Measurements from ENCODE around the gene NKX6-1.

DNA sequence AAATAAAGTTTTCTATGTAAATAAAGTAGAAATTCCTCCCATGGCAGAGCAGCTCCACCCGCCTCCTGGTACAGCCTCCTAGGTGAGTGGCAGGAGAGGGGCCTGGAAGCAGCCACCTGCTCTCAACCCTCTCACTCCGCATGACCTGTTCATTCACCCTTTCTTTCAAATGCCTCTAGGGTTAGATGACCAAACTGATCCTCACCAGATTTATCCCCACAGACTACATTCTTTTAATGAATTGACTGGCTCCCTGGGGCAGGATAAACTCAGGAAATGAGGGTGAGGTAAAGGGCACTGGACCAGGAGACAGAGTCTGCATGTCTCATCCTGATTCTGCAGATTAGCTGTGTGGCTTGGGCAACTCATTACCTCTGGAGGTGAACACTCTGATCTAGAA is 32.6 kb upstream of the NKX6-1 start:
- no peak for TF ChIP-seq POLR2A (IDR thresholded peaks at IDR 0.05)
- TF ChIP-seq, protein P1, sequence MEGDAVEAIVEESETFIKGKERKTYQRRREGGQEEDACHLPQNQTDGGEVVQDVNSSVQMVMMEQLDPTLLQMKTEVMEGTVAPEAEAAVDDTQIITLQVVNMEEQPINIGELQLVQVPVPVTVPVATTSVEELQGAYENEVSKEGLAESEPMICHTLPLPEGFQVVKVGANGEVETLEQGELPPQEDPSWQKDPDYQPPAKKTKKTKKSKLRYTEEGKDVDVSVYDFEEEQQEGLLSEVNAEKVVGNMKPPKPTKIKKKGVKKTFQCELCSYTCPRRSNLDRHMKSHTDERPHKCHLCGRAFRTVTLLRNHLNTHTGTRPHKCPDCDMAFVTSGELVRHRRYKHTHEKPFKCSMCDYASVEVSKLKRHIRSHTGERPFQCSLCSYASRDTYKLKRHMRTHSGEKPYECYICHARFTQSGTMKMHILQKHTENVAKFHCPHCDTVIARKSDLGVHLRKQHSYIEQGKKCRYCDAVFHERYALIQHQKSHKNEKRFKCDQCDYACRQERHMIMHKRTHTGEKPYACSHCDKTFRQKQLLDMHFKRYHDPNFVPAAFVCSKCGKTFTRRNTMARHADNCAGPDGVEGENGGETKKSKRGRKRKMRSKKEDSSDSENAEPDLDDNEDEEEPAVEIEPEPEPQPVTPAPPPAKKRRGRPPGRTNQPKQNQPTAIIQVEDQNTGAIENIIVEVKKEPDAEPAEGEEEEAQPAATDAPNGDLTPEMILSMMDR (IDR thresholded peaks at IDR 0.05): no peak
- TF ChIP-seq POLR2AphosphoS5 (IDR thresholded peaks at IDR 0.05): no peak
- no peak for TF ChIP-seq EP300 (IDR thresholded peaks at IDR 0.05; ENCODE audit: low read depth)
